ENCODE measurements around the gene CIRBP.
"Not testable (repeated sequence)": the region's sequence is repeated elsewhere in the genome, so short reads cannot be mapped to it uniquely, and the experiment has no call there.

The CIRBP gene

DNA sequence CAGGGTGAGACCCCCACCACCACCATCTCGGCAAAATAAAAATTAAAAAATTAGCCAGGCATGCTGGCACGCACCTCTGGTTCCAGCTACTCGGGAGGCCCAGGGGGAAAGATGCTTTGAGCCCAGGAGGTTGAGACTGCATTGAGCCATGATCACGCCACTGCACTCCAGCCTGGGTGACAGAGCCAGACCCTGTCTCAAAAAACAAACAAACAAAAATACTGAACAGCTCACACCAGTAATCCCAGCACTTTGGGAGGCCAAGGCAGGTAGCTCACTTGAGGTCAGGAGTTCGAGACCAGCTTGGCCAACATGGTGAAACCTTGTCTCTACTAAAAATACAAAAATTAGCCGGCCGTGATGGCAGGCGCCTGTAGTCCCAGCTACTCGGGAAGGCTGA, 36.2 kb downstream of the CIRBP start:
- H3K9me3 ChIP-seq (ENCODE audit: insufficient read depth, low read depth, low read length); H3K27ac ChIP-seq (ENCODE audit: low read depth, low read length); H3K9ac ChIP-seq (ENCODE audit: low read depth, low read length); H3K4me1 ChIP-seq (ENCODE audit: insufficient read depth, low read length); H3K36me3 ChIP-seq (ENCODE audit: insufficient read depth, low read length); H3K4me3 ChIP-seq (ENCODE audit: low read length); H3K27me3 ChIP-seq (ENCODE audit: insufficient read depth, low read length): not testable (repeated sequence)
- WGBS: 96% methylated on average over 9 of the region's 9 CpGs

DNA sequence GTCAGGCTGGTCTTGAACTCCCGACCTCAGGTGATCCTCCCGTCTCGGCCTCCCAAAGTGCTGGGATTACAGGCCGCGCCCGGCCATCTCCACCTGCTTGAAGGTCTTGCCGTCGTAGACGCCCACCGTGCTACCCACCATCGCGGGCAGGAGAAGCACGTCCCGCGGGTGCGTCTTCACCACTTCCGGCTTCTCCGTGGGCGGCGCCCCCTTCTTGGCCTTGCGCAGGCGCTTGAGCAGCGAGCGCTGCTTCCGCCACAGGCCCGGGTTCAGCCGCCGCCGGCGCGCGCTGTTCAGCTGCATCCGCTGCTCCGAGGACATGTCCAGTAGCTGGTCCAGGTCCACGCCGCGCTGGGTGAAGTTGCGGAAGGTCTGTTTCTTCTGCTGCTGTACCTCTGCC, 38.2 kb downstream of the CIRBP start:
- WGBS: 93% methylated on average over 38 of the region's 38 CpGs
- Histone ChIP-seq H3K27ac (ENCODE audit: low read depth, low read length) (no peak overlapping the region), H3K27me3 (ENCODE audit: insufficient read depth, low read length) (no peaks in the 10 kb centered on the region), H3K36me3 (ENCODE audit: insufficient read depth, low read length) (no peaks in the 10 kb centered on the region), H3K4me3 (ENCODE audit: low read length) (no peak overlapping the region), H3K9me3 (ENCODE audit: insufficient read depth, low read depth, low read length) (no peaks in the 10 kb centered on the region), H3K9ac (ENCODE audit: low read depth, low read length) (no peak overlapping the region), H3K4me1 (ENCODE audit: insufficient read depth, low read length) (no peaks in the 10 kb centered on the region)

DNA sequence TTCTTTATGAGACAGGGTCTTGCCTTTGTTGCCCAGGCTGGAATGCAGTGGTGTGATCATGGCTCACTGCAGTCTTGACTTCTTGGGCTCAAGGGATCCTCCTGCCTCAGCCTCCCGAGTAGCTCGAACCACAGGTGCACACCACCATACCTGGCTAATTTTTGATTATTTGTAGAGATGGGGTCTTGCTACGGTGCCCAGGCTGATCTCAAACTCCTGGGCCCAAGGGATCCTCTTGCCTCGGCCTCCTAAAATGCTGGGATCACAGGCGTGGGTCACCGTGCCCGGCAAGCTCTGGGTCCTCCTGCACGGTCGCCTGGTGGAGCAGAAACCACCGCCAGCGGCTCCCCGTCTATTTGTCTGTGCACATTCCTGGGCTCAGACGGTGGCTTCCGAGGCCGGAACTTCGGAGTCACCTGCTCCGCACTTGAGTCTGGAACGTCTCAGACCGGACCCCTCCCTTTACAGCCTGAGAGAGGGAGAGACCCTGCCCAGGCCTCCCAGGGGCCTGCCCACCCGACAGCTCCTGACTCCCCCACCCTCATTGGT, 38.7 kb downstream of the CIRBP start:
- H3K9me3 ChIP-seq (ENCODE audit: insufficient read depth, low read depth, low read length): no peaks in the 10 kb centered on the region
- no peaks in the 10 kb centered on the region for H3K36me3 ChIP-seq (ENCODE audit: insufficient read depth, low read length)
- H3K27me3 ChIP-seq (ENCODE audit: insufficient read depth, low read length): no peaks in the 10 kb centered on the region
- H3K27ac ChIP-seq (ENCODE audit: low read depth, low read length): no peak overlapping the region
- H3K9ac ChIP-seq (ENCODE audit: low read depth, low read length): no peak overlapping the region
- no peaks in the 10 kb centered on the region for H3K4me1 ChIP-seq (ENCODE audit: insufficient read depth, low read length)
- no peak overlapping the region for H3K4me3 ChIP-seq (ENCODE audit: low read length)
- WGBS: 93% methylated on average over 20 of the region's 20 CpGs

DNA sequence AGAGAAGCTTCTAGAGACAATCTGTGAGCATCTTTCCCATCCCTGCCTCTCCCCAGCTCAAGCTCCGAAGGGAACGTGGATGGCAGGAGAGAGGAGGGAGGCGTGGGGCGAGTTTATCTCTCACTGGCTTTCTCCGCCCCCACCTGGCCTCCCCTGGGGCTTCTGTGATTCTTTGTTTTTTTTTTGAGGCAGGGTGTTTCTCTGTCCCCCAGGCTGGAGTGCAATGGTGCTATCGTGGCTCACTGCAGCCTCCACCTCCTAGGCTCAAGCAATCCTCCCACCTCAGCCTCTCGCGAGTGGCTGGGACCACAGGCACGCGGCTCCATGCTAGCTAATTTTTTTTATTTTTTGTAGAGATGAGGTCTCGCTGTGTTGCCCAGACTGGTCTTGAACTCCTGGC, 39.6 kb downstream of the CIRBP start:
- WGBS: 73% methylated on average over 11 of the region's 11 CpGs

DNA sequence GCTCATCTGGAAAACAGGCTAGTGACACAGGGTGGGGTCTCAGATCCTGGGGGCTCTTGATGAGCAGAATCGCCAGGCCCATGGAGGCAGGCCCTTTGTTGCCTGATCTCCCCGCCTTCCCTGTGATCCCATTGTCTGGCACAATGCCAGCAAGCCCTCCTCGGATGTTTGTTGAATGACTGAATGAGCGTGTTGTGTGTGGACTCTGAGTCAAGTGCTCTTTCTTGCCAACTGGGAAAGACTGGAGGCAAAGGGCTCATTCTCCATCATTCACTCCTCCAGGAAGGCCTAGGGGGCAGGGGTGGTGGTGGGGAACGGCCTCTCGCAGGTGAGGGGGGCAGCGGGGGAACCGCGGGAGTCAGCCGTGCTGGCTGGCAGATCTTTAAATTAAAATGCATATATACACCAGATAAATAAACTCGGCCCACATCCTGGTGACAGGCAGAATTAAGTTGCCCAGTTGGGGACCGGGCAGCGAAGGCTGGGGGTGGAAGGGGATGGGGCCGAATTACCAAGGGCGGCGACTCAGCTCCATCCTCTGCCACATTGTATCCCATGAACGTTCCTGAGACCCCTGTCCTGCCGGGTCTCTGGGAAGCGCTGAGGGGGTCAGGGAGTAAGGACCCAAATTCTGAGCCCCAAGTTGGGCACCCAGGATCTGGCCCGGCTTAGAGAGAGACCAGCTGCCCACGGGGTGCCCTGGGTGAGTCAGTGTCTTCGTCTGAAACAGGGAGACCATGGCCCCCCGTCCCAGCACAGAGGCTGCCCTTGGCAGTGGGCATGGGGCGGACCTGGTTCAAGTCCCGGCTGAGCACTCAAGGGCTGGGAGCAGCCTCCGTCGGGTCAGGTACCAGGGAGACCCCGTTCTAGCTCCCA, 41.1 kb downstream of the CIRBP start:
- Histone ChIP-seq H3K9me3 (ENCODE audit: insufficient read depth, low read depth, low read length) (no peaks in the 10 kb centered on the region), H3K27ac (ENCODE audit: low read depth, low read length) (no peak overlapping the region), H3K4me1 (ENCODE audit: insufficient read depth, low read length) (no peaks in the 10 kb centered on the region), H3K27me3 (ENCODE audit: insufficient read depth, low read length) (no peaks in the 10 kb centered on the region; the same call in 1 of the 2 replicates), H3K9ac (ENCODE audit: low read depth, low read length) (no peak overlapping the region), H3K4me3 (ENCODE audit: low read length) (no peak overlapping the region), H3K36me3 (ENCODE audit: insufficient read depth, low read length) (no peaks in the 10 kb centered on the region)
- WGBS: 89% methylated on average over 25 of the region's 28 CpGs

More for the DNA sequence above, 39.6 kb downstream of the CIRBP start:
- Histone ChIP-seq H3K27me3 (ENCODE audit: insufficient read depth, low read length) (no peaks in the 10 kb centered on the region), H3K4me3 (ENCODE audit: low read length) (no peak overlapping the region), H3K4me1 (ENCODE audit: insufficient read depth, low read length) (no peaks in the 10 kb centered on the region), H3K27ac (ENCODE audit: low read depth, low read length) (no peak overlapping the region), H3K36me3 (ENCODE audit: insufficient read depth, low read length) (no peaks in the 10 kb centered on the region), H3K9me3 (ENCODE audit: insufficient read depth, low read depth, low read length) (no peaks in the 10 kb centered on the region), H3K9ac (ENCODE audit: low read depth, low read length) (no peak overlapping the region)

DNA sequence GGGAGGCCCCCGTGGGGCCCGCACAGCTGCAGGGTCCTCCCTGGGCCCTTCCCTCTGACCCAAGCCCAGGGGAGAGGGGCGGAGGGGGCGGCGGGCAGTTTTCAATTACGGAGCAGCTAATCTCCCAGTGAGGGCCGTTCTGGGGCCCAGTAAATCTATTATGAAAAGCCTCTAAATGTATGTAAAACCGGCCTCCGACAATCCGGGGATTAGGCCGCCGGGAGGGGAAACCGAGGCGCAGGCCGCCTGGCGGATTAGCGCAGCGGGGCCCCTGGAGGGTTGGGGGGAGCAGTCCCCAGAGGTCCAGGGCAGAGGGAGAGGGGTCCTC, 41.7 kb downstream of the CIRBP start:
- Histone ChIP-seq H3K9me3 (ENCODE audit: insufficient read depth, low read depth, low read length) (no peaks in the 10 kb centered on the region), H3K4me3 (ENCODE audit: low read length) (no peak overlapping the region), H3K27me3 (ENCODE audit: insufficient read depth, low read length) (peaks cover 1% of the 10 kb centered on the region), H3K4me1 (ENCODE audit: insufficient read depth, low read length) (no peaks in the 10 kb centered on the region), H3K9ac (ENCODE audit: low read depth, low read length) (no peak overlapping the region), H3K27ac (ENCODE audit: low read depth, low read length) (no peak overlapping the region), H3K36me3 (ENCODE audit: insufficient read depth, low read length) (no peaks in the 10 kb centered on the region)
- WGBS: 88% methylated on average over 18 of the region's 18 CpGs

DNA sequence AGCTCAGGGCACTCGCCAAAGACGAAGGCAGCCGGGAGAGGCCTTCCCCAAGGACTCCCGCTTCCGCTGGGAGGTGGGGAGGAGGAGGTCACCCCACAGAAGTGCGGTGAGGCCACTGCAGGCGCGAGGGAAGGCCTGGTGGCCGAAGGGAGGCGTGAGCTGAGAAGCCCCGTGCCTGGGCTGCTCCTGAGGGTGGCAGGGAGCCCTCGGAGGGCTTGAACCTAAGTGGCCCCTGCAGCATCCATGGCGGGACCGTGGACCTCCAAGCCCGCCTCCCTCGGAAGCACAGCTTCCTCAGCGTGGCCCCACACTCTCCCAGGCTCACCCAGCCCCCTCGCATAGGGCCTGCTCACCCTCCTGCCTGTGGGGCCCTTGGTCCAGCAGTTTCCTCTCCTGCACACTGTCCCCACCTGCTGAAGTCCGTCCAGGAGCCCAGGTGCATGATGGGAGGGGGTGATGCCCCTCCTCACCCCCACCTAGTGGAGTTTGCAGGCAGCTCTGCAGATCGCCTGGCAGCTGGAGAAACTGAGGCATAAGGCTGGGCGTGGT, 42.5 kb downstream of the CIRBP start:
- WGBS: 83% methylated on average over 21 of the region's 21 CpGs
- Histone ChIP-seq H3K9me3 (ENCODE audit: insufficient read depth, low read depth, low read length) (no peaks in the 10 kb centered on the region), H3K27ac (ENCODE audit: low read depth, low read length) (no peak overlapping the region), H3K27me3 (ENCODE audit: insufficient read depth, low read length) (peaks cover 9% of the 10 kb centered on the region), H3K4me3 (ENCODE audit: low read length) (no peak overlapping the region), H3K9ac (ENCODE audit: low read depth, low read length) (no peak overlapping the region), H3K36me3 (ENCODE audit: insufficient read depth, low read length) (no peaks in the 10 kb centered on the region), H3K4me1 (ENCODE audit: insufficient read depth, low read length) (no peaks in the 10 kb centered on the region)

DNA sequence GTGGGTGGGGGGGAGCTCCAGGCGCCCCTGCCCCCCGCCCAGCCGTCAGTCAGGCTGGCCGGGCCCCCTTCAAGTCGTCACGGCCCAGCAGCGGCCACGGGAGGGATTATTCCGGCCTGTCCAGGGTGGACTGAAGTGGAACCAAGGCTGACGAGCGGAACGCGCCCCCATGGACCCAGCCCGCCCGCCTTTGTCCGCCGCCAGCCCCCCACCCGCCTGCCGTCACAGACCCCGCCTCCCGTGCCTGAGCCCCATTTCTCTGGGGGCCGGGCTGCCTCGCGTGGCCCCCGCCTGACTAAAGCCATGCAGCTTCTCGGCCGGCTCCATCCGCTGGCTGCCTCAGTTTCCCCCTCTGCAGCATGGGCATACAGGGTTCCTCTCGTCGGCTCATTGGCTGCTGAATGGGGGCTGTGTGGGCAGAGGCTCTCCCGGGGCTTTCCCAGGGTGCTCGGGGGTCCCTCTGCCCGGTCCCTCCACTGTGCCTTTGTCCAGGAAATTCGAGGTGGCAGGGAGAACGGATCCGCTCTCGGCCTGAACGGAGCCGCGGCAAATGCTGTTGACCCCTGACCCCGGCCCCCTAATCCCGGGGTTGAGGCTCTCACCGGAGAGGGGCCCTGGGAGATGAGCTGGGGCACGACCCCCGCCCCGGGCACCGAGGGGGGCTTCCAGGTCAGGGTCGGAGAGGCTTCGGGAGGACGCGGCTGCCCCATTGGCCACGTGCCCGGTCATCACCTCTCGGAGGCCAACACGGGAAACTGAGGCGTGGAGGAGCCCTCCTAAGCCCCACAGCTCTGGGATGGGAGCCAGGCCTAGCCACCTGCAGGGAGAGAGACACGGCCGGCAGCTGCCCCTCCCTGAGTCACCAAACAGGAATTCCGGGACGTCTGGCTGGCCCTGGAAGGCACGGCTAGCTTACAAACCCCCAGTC, 43.9 kb downstream of the CIRBP start:
- H3K27me3 ChIP-seq (ENCODE audit: insufficient read depth, low read length): peaks cover 11% of the 10 kb centered on the region
- H3K27ac ChIP-seq (ENCODE audit: low read depth, low read length): no peak overlapping the region
- H3K4me3 ChIP-seq (ENCODE audit: low read length): no peak overlapping the region
- 83% methylated on average over 61 of the region's 61 CpGs for WGBS
- H3K9me3 ChIP-seq (ENCODE audit: insufficient read depth, low read depth, low read length): no peaks in the 10 kb centered on the region
- H3K4me1 ChIP-seq (ENCODE audit: insufficient read depth, low read length): no peaks in the 10 kb centered on the region
- H3K9ac ChIP-seq (ENCODE audit: low read depth, low read length): no peak overlapping the region
- no peaks in the 10 kb centered on the region for H3K36me3 ChIP-seq (ENCODE audit: insufficient read depth, low read length)

DNA sequence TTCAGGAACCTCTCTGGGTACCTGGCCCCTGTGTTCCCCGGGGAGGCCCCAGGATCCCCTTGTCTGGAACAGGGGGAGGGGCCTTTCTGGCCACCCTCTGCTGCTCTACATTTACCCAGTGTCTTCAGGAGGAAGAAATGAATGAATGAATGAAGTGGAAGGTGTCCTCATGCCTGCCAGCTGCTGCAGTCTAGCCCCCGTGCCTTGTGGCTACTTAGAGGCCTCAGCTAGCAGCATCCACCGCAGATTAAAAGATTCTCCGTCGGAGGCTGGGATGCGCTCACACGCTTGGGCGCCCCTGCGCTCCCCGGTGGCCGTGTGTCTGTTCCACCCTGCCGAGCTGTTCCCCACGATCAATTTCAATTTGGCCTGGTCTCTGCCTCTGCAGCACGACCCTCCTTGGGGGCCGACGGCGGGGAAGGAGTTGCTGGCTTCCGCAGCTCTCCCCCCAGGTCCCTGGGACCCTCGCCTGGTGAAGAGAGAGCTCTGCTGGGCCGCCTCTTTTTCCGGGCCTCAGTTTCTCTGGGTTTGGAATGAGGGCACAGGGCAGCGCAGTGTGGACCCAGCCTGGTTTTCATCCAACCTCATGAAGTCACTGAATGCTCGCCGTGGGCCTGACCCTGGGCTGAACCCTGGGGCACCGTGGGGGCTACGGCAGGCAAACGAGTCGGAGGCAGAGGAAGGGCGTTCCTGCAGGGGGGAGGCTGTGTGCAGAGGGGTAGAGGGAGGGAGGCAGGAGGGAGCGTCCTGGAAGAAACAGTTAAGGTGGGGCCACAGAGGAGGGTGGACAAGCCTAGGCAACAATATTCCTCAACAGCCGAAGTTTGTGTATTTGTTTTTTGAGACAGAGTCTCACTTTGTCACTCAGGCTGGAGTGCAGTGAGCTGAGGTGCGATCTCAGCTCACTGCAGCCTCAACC, 44.8 kb downstream of the CIRBP start:
- H3K9ac ChIP-seq (ENCODE audit: low read depth, low read length): no peak overlapping the region
- no peaks in the 10 kb centered on the region for H3K9me3 ChIP-seq (ENCODE audit: insufficient read depth, low read depth, low read length)
- peaks cover 11% of the 10 kb centered on the region for H3K27me3 ChIP-seq (ENCODE audit: insufficient read depth, low read length)
- H3K36me3 ChIP-seq (ENCODE audit: insufficient read depth, low read length): no peaks in the 10 kb centered on the region
- H3K27ac ChIP-seq (ENCODE audit: low read depth, low read length): no peak overlapping the region
- no peaks in the 10 kb centered on the region for H3K4me1 ChIP-seq (ENCODE audit: insufficient read depth, low read length)
- 80% methylated on average over 32 of the region's 32 CpGs for WGBS
- H3K4me3 ChIP-seq (ENCODE audit: low read length): no peak overlapping the region

DNA sequence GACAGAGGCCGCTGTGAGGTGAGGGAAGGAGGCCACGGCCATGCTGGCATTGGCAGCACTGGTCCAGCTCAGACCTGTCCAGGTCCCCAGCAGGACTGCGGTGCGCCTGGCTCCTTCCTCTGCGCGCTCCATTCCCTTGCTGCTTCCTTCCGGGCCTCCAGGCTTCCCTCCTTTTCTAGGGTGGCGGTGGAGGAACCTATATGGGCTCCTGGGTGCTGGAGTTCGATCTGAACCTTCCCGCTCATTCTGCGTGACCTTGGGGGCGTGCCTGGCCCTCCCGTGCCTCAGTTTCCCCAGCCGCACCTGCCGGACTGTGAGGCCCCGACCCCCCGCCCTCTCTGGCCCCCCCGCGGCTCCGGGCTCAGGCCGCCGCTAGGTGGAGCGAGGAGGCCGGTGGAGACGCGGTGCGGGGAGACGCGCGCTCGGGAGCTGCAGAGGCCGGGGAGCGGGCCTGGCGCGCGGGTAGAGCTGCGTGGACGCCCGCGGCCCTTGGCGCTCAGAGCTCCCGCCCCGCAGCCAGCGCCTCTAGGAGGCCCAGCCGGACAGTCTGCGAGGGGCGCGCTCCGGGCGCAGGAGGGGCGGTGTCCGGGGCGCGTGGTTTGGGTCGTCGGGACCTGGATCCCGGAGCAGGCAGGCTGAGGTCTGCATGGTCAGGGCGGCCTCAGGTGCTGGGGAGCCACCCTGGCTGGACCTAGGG, 46.5 kb downstream of the CIRBP start:
- no peaks in the 10 kb centered on the region for H3K36me3 ChIP-seq (ENCODE audit: insufficient read depth, low read length)
- peak overlapping the region; percentile 45 for H3K4me3 ChIP-seq (ENCODE audit: low read length)
- H3K9me3 ChIP-seq (ENCODE audit: insufficient read depth, low read depth, low read length): no peaks in the 10 kb centered on the region
- 16% methylated on average over 58 of the region's 58 CpGs for WGBS
- peak overlapping the region; percentile 50; the same call in 1 of the 2 replicates for H3K9ac ChIP-seq (ENCODE audit: low read depth, low read length)
- H3K27me3 ChIP-seq (ENCODE audit: insufficient read depth, low read length): peaks cover 11% of the 10 kb centered on the region
- no peak overlapping the region for H3K27ac ChIP-seq (ENCODE audit: low read depth, low read length)
- H3K4me1 ChIP-seq (ENCODE audit: insufficient read depth, low read length): no peaks in the 10 kb centered on the region
